Measurements from ENCODE around the gene PTTG1IP. TPM values are rescaled to one million over a fixed set of nuclear protein-coding genes. Genes with fewer than 3 reads are reported as not detected.

The PTTG1IP gene
- total RNA-seq, 2 donors from 2014 or later = 284 to 303 TPM

DNA sequence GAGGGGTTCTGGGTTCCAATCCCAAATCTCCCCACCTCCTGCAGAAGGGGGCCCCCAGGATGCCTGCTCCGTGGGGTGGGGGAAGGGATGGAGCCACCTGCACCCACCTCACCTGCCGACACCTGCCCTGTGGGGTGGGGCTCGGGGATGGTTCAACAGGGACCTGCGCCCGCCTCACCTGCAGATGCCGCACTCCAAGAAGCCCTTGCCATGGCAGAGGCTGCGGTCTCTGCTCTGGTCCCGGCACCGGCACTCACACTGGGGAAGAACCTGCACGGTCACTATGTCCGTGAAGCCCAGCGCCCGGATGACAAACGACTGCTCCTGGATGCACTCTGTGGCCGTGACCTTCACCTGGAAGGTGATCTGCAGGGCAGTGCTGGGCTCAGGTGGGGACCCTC is 18.1 kb upstream of the PTTG1IP start:
- Histone ChIP-seq H3K36me3 (no peaks in the 10 kb centered on the region), H3K4me1 (no peaks in the 10 kb centered on the region), H3K27me3 (no peaks in the 10 kb centered on the region), H3K9me3 (no peaks in the 10 kb centered on the region), H3K27ac (no peak overlapping the region), H3K4me3 (no peak overlapping the region)
- TF ChIP-seq, protein P1, sequence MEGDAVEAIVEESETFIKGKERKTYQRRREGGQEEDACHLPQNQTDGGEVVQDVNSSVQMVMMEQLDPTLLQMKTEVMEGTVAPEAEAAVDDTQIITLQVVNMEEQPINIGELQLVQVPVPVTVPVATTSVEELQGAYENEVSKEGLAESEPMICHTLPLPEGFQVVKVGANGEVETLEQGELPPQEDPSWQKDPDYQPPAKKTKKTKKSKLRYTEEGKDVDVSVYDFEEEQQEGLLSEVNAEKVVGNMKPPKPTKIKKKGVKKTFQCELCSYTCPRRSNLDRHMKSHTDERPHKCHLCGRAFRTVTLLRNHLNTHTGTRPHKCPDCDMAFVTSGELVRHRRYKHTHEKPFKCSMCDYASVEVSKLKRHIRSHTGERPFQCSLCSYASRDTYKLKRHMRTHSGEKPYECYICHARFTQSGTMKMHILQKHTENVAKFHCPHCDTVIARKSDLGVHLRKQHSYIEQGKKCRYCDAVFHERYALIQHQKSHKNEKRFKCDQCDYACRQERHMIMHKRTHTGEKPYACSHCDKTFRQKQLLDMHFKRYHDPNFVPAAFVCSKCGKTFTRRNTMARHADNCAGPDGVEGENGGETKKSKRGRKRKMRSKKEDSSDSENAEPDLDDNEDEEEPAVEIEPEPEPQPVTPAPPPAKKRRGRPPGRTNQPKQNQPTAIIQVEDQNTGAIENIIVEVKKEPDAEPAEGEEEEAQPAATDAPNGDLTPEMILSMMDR (IDR thresholded peaks at IDR 0.05) = no peak
- no peak for DNase-seq (ENCODE audit: low spot score)

DNA sequence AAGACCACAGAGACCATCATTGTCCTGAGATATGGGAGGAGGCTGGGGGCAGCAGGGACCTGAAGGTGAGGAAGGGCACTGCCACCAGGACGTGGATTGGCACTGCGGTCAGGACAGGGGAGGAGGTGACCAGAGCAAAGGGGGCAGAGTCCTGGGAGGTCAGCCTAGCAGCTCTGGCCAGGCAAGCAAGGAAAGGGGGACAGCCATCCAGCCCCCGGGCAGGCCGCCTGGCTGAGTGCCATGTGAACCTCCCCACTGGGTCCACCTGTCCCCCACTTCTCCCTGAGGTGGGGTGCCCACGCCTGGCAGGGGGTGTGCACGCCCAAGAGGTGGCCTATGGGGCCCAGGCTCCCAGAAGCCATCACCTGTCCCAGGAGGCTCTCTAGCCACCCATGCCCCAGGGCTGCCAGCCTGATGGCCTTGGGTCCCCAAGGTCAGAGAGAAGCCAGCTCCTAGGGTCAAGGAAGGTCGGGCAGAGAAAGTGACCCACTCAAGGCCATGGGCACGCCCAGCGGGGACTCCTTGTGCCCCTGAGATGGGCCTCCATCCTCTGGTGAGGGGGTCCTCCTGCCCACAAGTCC is 17.6 kb upstream of the PTTG1IP start:
- Histone ChIP-seq H3K27me3 (no peaks in the 10 kb centered on the region), H3K27ac (no peak overlapping the region), H3K36me3 (no peaks in the 10 kb centered on the region), H3K4me3 (no peak overlapping the region), H3K4me1 (no peaks in the 10 kb centered on the region), H3K9me3 (no peaks in the 10 kb centered on the region)
- no peak for DNase-seq (ENCODE audit: low spot score)
- TF ChIP-seq, protein P1 (IDR thresholded peaks at IDR 0.05) = no peak

DNA sequence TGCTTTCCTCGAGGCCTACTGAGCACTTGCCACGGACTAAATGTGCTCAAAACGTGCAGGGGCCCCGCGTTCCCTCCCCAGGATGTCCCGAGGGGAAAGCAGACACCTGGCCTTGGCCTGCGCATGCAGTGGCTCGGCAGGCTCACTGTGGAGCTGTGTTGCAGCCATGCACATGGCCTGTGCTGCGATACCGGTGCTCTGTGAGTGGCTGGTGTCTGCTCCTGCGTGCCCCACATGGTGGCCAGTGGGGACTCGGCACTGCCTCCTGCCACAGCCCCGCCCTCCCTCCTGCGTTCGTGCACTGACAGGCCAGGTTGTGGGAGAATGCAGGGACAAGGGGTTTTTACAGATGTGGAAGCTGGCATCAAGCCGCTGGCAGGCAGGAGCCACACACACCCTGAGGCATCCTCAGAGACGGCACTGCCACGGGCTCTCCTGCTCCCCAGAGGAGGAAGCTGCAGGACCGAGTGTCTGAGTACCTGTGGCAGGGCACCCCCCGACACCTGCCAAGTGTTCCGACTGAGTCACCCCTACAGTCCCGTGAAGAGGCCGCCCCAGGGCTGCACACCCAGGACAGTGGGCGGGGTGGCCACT is 16.9 kb upstream of the PTTG1IP start:
- DNase-seq (ENCODE audit: low spot score) = no peak
- TF ChIP-seq, protein P1 (IDR thresholded peaks at IDR 0.05) = no peak

DNA sequence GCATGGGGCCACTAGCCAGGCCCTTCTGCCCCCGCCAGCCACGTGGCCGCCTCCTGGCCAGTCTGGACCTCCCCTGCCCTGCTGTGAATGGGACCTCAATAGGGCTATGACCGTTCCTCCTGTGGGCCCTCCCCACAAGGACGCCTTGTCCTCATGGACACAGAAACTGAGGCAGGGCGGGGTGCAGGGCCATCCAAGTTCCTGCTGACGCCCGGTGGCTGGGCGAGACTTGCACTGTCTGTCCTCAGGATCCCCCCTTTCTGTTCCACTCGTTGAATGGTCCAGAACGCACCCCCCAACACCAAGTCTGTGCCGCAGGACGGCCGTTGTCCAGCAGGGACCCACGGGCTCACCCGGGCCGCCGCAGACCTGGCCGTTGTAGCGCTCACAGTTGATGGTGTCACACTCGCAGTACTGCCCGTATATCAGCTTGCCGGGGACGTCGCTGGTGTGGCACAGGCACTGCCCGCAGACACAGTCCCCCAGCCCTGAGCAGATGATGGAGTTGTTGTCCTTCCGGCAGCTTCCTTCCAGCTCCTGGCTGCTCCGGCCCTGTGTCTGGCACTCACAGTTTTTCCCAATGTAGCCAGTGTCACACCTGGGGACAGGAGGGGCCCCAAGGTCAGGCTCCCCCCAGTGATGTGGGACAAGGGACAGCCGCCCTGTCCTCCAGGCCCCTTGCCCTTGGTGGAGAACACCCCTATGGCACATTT is 16.3 kb upstream of the PTTG1IP start:
- H3K9me3 ChIP-seq = no peaks in the 10 kb centered on the region
- no peak overlapping the region for H3K27ac ChIP-seq
- no peaks in the 10 kb centered on the region for H3K36me3 ChIP-seq
- no peaks in the 10 kb centered on the region for H3K27me3 ChIP-seq
- H3K4me3 ChIP-seq = no peak overlapping the region
- DNase-seq (ENCODE audit: low spot score) = no peak
- no peaks in the 10 kb centered on the region for H3K4me1 ChIP-seq
- TF ChIP-seq, protein P1 (IDR thresholded peaks at IDR 0.05) = no peak

More for the DNA sequence above, 16.9 kb upstream of the PTTG1IP start:
- Histone ChIP-seq H3K9me3 (no peaks in the 10 kb centered on the region), H3K4me3 (no peak overlapping the region), H3K27ac (no peak overlapping the region), H3K4me1 (no peaks in the 10 kb centered on the region), H3K27me3 (no peaks in the 10 kb centered on the region), H3K36me3 (no peaks in the 10 kb centered on the region)

DNA sequence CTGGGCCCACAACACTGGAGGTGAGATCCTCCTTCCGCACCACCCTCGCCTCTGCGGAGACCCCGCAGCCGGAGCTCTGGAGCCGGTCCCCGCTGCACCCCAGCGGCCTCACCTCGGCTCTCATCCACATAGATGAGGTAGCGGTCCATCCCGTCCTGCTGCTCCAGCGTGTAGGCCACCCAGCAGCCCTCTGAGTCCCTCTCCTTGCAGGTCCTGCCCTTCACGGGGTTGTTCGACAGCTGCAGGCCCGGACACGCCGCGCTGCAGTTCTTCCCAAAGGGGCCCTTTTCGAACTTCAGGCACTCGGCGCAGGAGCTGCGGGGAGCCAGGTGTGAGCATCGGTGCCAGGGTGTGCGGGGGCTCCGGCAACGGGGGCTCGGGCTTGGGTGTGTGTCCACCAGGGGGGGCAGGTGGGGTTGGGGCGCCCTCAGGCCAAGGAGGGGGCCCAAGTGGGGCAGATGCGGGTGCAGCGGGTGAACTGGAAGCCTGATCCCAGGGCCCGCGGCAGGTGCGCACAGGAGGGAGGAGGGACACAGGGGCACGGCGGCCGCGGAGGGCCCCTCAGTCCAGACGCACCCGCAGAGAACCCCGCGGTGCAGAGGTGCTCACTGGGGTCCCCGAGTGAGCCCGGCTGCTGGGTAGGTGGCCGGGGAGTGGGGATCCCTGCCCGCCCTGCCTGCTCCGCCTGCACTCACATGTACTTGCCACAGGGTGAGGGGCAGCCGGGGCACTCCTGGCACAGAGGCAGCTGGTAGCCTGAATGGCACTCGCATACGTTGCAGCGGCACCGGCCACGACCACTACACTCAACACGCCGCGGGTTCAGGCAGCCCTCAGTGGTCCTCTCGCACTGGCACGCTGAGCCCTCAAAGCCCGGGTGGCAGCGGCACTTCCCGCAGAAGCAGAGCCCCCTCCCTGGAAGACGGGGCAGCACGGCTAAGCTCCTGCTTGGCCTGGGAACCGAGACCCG is 15.4 kb upstream of the PTTG1IP start:
- Histone ChIP-seq H3K4me3 (no peak overlapping the region), H3K36me3 (no peaks in the 10 kb centered on the region), H3K9me3 (no peaks in the 10 kb centered on the region), H3K4me1 (no peaks in the 10 kb centered on the region), H3K27ac (no peak overlapping the region), H3K27me3 (no peaks in the 10 kb centered on the region)
- TF ChIP-seq, protein P1 (IDR thresholded peaks at IDR 0.05) = no peak
- no peak for DNase-seq (ENCODE audit: low spot score)
